Measurements from ENCODE around the gene BICC1.

Gene BICC1

GRCh38 chr10:58660575-58661255 lies 148.0 kb downstream of the BICC1 start:
- no peak for DNase-seq

- no peak for DNase-seq
Observed at GRCh38 chr10:58661336-58661735, 148.7 kb downstream of the BICC1 start.

- DNase-seq: no peak
Observed at GRCh38 chr10:58661902-58662301, 149.2 kb downstream of the BICC1 start.

GRCh38 chr10:58662314-58662713 lies 149.6 kb downstream of the BICC1 start:
- DNase-seq: no peak

- DNase-seq: no peak
Observed at GRCh38 chr10:58665361-58665760, 152.7 kb downstream of the BICC1 start.

- DNase-seq: no peak
Observed at GRCh38 chr10:58666024-58666423, 153.4 kb downstream of the BICC1 start.

GRCh38 chr10:58667658-58668310 lies 155.1 kb downstream of the BICC1 start:
- DNase-seq: no peak

GRCh38 chr10:58672845-58673244 lies 160.2 kb downstream of the BICC1 start:
- no peak for DNase-seq

- DNase-seq: no peak
Observed at GRCh38 chr10:58674251-58674650, 161.6 kb downstream of the BICC1 start.

GRCh38 chr10:58675321-58675720 lies 162.6 kb downstream of the BICC1 start:
- DNase-seq: no peak

GRCh38 chr10:58691528-58691927 lies 178.9 kb downstream of the BICC1 start:
- DNase-seq: no peak

GRCh38 chr10:58693919-58694318 lies 181.2 kb downstream of the BICC1 start:
- no peak for DNase-seq

GRCh38 chr10:58695022-58695421 lies 182.3 kb downstream of the BICC1 start:
- no peak for DNase-seq

GRCh38 chr10:58696736-58697135 lies 184.1 kb downstream of the BICC1 start:
- no peak for DNase-seq

- DNase-seq: no peak
Observed at GRCh38 chr10:58697691-58698090, 185.0 kb downstream of the BICC1 start.

- no peak for DNase-seq
Observed at GRCh38 chr10:58698777-58699356, 186.2 kb downstream of the BICC1 start.

- DNase-seq: no peak
Observed at GRCh38 chr10:58700591-58700990, 187.9 kb downstream of the BICC1 start.

GRCh38 chr10:58701405-58702135 lies 188.9 kb downstream of the BICC1 start:
- DNase-seq: no peak

GRCh38 chr10:58704226-58704625 lies 191.6 kb downstream of the BICC1 start:
- DNase-seq: no peak

GRCh38 chr10:58704671-58705141 lies 192.0 kb downstream of the BICC1 start:
- DNase-seq: no peak

- DNase-seq: no peak
Observed at GRCh38 chr10:58706836-58707235, 194.2 kb downstream of the BICC1 start.

GRCh38 chr10:58712141-58712540 lies 199.5 kb downstream of the BICC1 start:
- DNase-seq: no peak

GRCh38 chr10:58712982-58713381 lies 200.3 kb downstream of the BICC1 start:
- no peak for DNase-seq

GRCh38 chr10:58714409-58714808 lies 201.7 kb downstream of the BICC1 start:
- no peak for DNase-seq
